Pancreas (tissue), 10 donors: ENCODE results near the gene TMEM271. TPM values are rescaled to one million over a fixed set of nuclear protein-coding genes. Genes with fewer than 3 reads are reported as not detected.

Source experiments
- ATAC-seq, 4 donors: fragments of 200-7000 bp; cut with Tn5 transposase; one replicate each; pipeline versions ENCODE4 v1.8.0 to v1.9.1; 2020; ENCODE audit warnings: mild to moderate bottlenecking in 4 of 4, moderate library complexity in 4 of 4
- DNase-seq, 6 donors: peaks; one replicate each; pipeline ENCODE4 v3.0.0-alpha.2; 2020
- FAIRE-seq: peaks from 2 replicates; lab custom pipeline; 2012; peaks lifted over from hg19 to GRCh38; lab: Jason Lieb, UNC
- H3K27ac ChIP-seq, 4 donors: fragments of 200-600 bp; sonication (generic); 1 replicate in 3 of 4; 2 replicates in 1 of 4; pipeline versions ENCODE4 v1.5.0 to v1.8.0; 2020
- H3K27me3 ChIP-seq, 4 donors: fragments of 200-600 bp; one replicate each; pipeline ENCODE4 v1.8.0; 2021
- H3K36me3 ChIP-seq, 3 donors: fragments of 200-600 bp; sonication (generic) in 1 of 3; one replicate each; pipeline versions ENCODE4 v1.5.0 to v1.8.0; 2020 to 2021
- H3K4me1 ChIP-seq, 3 donors: fragments of 200-600 bp; one replicate each; pipeline ENCODE4 v1.8.0; 2021
- H3K4me3 ChIP-seq, 4 donors: fragments of 200-600 bp; sonication (generic) in 2 of 4; one replicate each; pipeline versions ENCODE4 v1.5.0 to v1.8.0; 2020 to 2021
- H3K9me3 ChIP-seq, 4 donors: fragments of 200-600 bp; one replicate each; pipeline ENCODE4 v1.8.0; 2021
- WGBS, 2 donors: extraction: QIAGEN DNeasy Blood & Tissue Kit; methylation state at CpG; one replicate each; pipeline ENCODE4 v1.1.7; 2013; 5-methylcytosine and 5-hydroxymethylcytosine counted together
- intact Hi-C, 3 donors: fragments of 100-400 bp; cut with DNase I; formaldehyde crosslinking; loops; one replicate each; pipeline versions ENCODE4 v1.11.1 to v1.14.2; 2022
- polyA plus RNA-seq, 2 donors: library from polyadenylated mRNA; stranded (reverse); fragments of 200-250 nt; gene quantifications; one replicate each; pipeline ENCODE4 v1.2.3, GENCODE V29; 2013
- total RNA-seq, 6 donors: library from RNA; stranded (reverse); fragmentation: NEBNext Ultra II Directional in 4 of 6; extraction: Animal tissue kit (Norgen Biotek cat#: 25700) in 4 of 6; gene quantifications; one replicate each; pipeline versions ENCODE4 v1.2.1 to v1.2.4, GENCODE V29; 2021 to 2023
- TF ChIP-seq, protein P1 (sequence below), 4 donors: fragments of 200-600 bp; sonication (generic) in 3 of 4; IDR thresholded peaks; one replicate each; pipeline versions ENCODE4 v1.5.0 to v1.8.0; 2021; ENCODE audit warnings: antibody characterized with exemption in 4 of 4
- donor health status: healthy with polysubstance abuse.
- donor health status: DM: no; HTN: no; CAD: no; lungs with moderate emphysema.
- donor health status: DM: no; HTN: no; CAD: no.
- donor health status: control.
- donor health status: control.
- donor health status: Bipolar disorder and iron deficiency.
- donor health status: DM: yes; HTN: yes; CAD: no.
- donor health status: DM: no; HTN: no; CAD: no.
- donor health status: DM: no; HTN: no; CAD: no.
- donor health status: DM: yes; HTN: yes; CAD: no.

The TMEM271 gene
- total and polyA plus RNA-seq, 8 donors, result 0.04 to 0.35 (median 0.23) TPM; not detected in 2

DNA sequence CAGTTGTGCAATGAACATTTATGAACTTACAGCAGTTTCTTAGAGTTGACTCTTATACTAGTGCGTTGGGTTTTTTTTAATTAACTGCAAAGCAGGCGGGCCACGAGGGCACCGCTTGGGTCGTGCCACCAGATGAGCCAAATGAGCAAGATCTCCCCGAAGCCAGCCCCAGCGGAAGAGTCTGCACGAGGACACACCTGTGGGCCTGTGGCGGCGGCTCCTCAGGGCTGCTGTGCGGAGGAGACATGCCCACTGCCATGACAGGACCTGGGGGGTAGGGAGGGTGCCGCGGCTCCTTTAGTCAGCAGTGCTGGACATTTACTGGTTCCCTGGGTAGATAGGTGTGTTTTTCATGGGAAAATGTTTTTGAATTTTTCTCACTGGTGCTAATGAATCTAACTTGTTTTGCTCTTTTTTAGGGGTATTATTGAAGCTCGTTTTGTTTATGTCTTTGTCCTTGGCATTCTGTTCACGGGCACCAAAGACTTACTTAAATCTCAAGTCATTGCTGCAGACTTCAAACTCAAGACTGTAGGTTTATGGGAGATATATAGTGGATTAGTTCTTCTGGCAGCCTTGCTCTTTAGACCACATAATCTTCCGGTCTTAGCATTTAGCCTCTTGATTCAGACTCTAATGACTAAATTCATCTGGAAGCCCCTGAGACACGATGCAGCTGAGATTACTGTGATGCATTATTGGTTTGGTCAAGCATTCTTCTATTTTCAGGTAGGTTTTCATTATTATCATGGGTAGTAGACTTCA is 45.9 kb downstream of the TMEM271 start:
- ATAC-seq, result no peak
- FAIRE-seq, result no peak
- no peaks in the 10 kb centered on the region for H3K9me3 ChIP-seq
- H3K4me1 ChIP-seq, result no peaks in the 10 kb centered on the region
- H3K4me3 ChIP-seq, result no peak overlapping the region
- no peak for DNase-seq
- H3K27ac ChIP-seq, result no peak overlapping the region
- peaks cover 0 to 43% (median 0%) of the 10 kb centered on the region in 3 donors for H3K36me3 ChIP-seq
- 90 to 91% methylated on average over 17 of the region's 17 CpGs for whole genome bisulfite sequencing, 2 donors
- TF ChIP-seq, protein P1, sequence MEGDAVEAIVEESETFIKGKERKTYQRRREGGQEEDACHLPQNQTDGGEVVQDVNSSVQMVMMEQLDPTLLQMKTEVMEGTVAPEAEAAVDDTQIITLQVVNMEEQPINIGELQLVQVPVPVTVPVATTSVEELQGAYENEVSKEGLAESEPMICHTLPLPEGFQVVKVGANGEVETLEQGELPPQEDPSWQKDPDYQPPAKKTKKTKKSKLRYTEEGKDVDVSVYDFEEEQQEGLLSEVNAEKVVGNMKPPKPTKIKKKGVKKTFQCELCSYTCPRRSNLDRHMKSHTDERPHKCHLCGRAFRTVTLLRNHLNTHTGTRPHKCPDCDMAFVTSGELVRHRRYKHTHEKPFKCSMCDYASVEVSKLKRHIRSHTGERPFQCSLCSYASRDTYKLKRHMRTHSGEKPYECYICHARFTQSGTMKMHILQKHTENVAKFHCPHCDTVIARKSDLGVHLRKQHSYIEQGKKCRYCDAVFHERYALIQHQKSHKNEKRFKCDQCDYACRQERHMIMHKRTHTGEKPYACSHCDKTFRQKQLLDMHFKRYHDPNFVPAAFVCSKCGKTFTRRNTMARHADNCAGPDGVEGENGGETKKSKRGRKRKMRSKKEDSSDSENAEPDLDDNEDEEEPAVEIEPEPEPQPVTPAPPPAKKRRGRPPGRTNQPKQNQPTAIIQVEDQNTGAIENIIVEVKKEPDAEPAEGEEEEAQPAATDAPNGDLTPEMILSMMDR (IDR thresholded peaks at IDR 0.05), result no peak
- intact Hi-C loops, result no loop called here
- no peaks in the 10 kb centered on the region for H3K27me3 ChIP-seq

DNA sequence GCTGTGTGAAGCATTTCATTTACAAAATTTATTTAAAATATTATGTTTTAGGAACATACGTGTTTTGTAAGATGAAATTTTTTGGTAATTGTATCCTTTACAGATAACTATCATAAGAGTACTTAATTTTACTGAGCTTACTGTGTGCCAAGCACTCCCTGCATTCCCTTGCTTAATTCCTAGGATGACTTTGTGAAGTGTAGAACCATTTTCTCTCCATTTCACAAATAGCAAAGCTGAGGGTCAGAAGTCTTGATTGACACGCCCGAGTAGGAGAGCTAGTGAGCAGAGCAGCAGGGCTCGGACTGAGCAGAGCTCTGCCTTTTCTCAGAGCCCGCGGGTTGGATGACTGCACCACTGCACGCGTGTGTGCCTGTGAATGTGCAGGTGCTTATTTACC is 46.5 kb downstream of the TMEM271 start:
- DNase-seq (no peak), FAIRE-seq (no peak), ATAC-seq (no peak)
- H3K4me1 ChIP-seq, result no peaks in the 10 kb centered on the region
- TF ChIP-seq, protein P1 (IDR thresholded peaks at IDR 0.05), result no peak
- no peaks in the 10 kb centered on the region for H3K27me3 ChIP-seq
- 95 to 96% methylated on average over 8 of the region's 8 CpGs for WGBS, 2 donors
- intact Hi-C loops, result no loop called here
- no peak overlapping the region for H3K4me3 ChIP-seq
- H3K27ac ChIP-seq, result no peak overlapping the region
- peaks cover 0 to 43% (median 4%) of the 10 kb centered on the region in 3 donors for H3K36me3 ChIP-seq
- no peaks in the 10 kb centered on the region for H3K9me3 ChIP-seq

DNA sequence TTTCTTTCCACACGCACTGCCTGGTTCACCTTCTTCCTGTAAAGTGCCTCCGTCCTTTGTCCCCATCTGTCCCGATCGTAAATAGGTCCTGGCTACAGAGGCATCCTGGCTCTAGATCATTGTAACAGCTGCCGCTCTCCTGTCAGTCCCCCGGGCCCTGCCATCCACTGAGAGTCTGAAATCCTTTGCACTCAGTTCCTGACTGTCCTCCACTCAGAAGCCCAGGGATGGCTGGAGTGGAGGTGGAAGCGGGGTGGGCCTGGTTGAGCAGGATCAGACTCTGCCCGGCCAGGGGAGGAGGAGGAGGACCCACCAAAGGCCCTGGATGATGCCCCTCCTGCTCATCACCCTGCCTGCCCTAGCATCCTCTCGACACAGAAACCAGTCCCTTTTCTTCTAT is 47.3 kb downstream of the TMEM271 start:
- 88 to 90% methylated on average over 9 of the region's 9 CpGs for WGBS, 2 donors

DNA sequence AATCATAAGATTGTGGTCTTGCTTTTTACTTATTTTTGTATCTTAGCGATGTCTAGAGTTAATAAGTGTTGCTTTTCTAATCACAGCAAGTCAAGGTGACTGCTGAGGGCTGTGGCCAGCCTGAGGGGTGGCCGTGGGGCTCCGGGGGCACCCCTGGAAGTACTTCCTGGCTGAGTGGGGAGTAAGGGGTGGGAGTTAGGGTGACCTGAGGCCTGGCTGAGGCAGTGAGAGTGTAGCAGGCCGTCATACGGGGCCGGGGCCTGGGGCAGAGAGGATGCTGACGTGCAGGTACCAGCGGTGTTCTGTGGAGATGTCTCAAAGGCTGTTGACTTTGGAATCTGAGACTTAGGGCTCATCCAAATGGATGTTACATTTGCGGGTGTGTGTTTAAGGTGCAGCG is 47.8 kb downstream of the TMEM271 start:
- WGBS, 2 donors, result 94% methylated on average over 10 of the region's 10 CpGs
- intact Hi-C loops, result no loop called here
- no peak for DNase-seq
- FAIRE-seq, result no peak
- H3K27me3 ChIP-seq, result no peaks in the 10 kb centered on the region
- no peaks in the 10 kb centered on the region for H3K4me1 ChIP-seq
- no peak overlapping the region for H3K27ac ChIP-seq
- TF ChIP-seq, protein P1 (IDR thresholded peaks at IDR 0.05), result no peak
- peaks cover 0 to 44% (median 11%) of the 10 kb centered on the region in 3 donors for H3K36me3 ChIP-seq
- ATAC-seq, result no peak
- H3K9me3 ChIP-seq, result no peaks in the 10 kb centered on the region
- no peak overlapping the region for H3K4me3 ChIP-seq

More for the DNA sequence above, 47.3 kb downstream of the TMEM271 start:
- ATAC-seq (no peak), FAIRE-seq (no peak), DNase-seq (no peak)
- TF ChIP-seq, protein P1 (IDR thresholded peaks at IDR 0.05), result no peak
- no peak overlapping the region for H3K4me3 ChIP-seq
- intact Hi-C loops, result no loop called here
- no peaks in the 10 kb centered on the region for H3K27me3 ChIP-seq
- H3K27ac ChIP-seq, result no peak overlapping the region
- no peaks in the 10 kb centered on the region for H3K4me1 ChIP-seq
- H3K36me3 ChIP-seq, result peaks cover 0 to 43% (median 11%) of the 10 kb centered on the region in 3 donors
- no peaks in the 10 kb centered on the region for H3K9me3 ChIP-seq

DNA sequence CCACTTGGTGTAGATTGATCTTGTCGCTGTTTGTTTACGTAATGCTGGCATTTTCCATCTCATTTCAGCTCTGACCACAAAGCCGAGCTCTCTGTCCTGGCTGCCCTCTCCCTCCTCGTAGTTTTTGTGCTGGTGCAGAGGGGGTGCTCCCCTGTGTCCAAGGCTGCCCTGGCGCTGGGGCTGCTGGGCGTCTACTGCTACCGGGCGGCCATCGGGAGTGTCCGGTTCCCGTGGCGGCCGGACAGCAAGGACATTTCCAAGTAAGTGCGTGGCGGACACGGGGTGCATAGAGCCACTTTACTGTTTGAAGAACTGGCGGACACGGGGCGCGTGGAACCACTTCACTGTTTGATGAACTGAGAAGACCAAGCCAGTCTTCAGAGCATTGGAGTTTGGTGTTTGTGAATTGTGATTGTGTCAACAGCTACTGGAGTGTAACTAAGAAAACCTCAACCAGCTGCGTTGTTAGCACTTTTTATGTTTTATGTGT is 49.1 kb downstream of the TMEM271 start:
- DNase-seq (no peak), ATAC-seq (no peak), FAIRE-seq (no peak)
- no peak overlapping the region for H3K4me3 ChIP-seq
- H3K27me3 ChIP-seq, result no peaks in the 10 kb centered on the region
- intact Hi-C loops, result no loop called here
- peaks cover 0 to 53% (median 11%) of the 10 kb centered on the region in 3 donors for H3K36me3 ChIP-seq
- H3K27ac ChIP-seq, result no peak overlapping the region
- TF ChIP-seq, protein P1 (IDR thresholded peaks at IDR 0.05), result no peak
- 95 to 96% methylated on average over 21 of the region's 21 CpGs for WGBS, 2 donors
- no peaks in the 10 kb centered on the region for H3K4me1 ChIP-seq
- H3K9me3 ChIP-seq, result no peaks in the 10 kb centered on the region
